ENCODE data around the gene ACR.
"Not testable (repeated sequence)": the region's sequence is repeated elsewhere in the genome, so short reads cannot be mapped to it uniquely, and the experiment has no call there.

Gene ACR

GRCh38 chr22:50756406-50756805 is 18.4 kb downstream of the ACR start:
- not testable (repeated sequence) for ATAC-seq, H3K9me3 Mint-ChIP-seq, H3K27me3 Mint-ChIP-seq, H3K36me3 Mint-ChIP-seq, H3K4me1 Mint-ChIP-seq
- Mint-ChIP-seq H3K27ac (peak overlapping the region; percentile 68), H3K4me3 (peak overlapping the region; percentile 90)

DNA sequence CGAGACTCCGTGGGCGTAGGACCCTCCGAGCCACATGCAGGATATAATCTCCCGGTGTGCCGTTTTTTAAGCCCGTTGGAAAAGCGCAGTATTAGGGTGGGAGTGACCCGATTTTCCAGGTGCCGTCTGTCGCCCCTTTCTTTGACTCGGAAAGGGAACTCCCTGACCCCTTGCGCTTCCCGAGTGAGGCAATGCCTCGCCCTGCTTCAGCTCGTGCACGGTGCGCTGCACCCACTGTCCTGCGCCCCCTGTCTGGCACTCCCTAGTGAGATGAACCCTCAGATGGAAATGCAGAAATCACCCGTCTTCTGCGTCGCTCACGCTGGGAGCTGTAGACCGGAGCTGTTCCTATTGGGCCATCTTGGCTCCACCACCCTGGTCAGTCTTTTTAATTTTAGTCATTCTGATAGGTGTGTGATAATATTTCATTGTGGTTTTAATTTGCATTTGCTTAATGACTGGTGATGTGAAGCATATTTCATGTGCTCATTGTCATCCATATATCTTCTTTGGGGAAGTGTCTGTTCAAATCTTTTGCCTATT is 19.0 kb downstream of the ACR start:
- H3K9me3 Mint-ChIP-seq, H3K36me3 Mint-ChIP-seq, H3K27me3 Mint-ChIP-seq, H3K4me1 Mint-ChIP-seq, ATAC-seq: not testable (repeated sequence)
- peak overlapping the region; percentile 90 for H3K4me3 Mint-ChIP-seq
- peak overlapping the region; percentile 68 for H3K27ac Mint-ChIP-seq

GRCh38 chr22:50759597-50760341 is 21.8 kb downstream of the ACR start:
- not testable (repeated sequence) for H3K27ac Mint-ChIP-seq, H3K4me1 Mint-ChIP-seq, H3K27me3 Mint-ChIP-seq

GRCh38 chr22:50761829-50762228 is 23.8 kb downstream of the ACR start:
- H3K4me1 Mint-ChIP-seq, H3K9me3 Mint-ChIP-seq, H3K36me3 Mint-ChIP-seq, H3K27me3 Mint-ChIP-seq, H3K27ac Mint-ChIP-seq, ATAC-seq, H3K4me3 Mint-ChIP-seq: not testable (repeated sequence)

More at GRCh38 chr22:50759597-50760341, 21.8 kb downstream of the ACR start:
- H3K9me3 Mint-ChIP-seq, H3K36me3 Mint-ChIP-seq, H3K4me3 Mint-ChIP-seq, ATAC-seq: not testable (repeated sequence)

- H3K4me3 Mint-ChIP-seq, H3K9me3 Mint-ChIP-seq, H3K27me3 Mint-ChIP-seq, H3K27ac Mint-ChIP-seq, H3K4me1 Mint-ChIP-seq, H3K36me3 Mint-ChIP-seq, ATAC-seq: not testable (repeated sequence)
Observed at GRCh38 chr22:50764288-50764687, 26.3 kb downstream of the ACR start.

GRCh38 chr22:50775132-50775531 is 37.1 kb downstream of the ACR start:
- not testable (repeated sequence) for H3K4me3 Mint-ChIP-seq, H3K9me3 Mint-ChIP-seq, H3K27ac Mint-ChIP-seq, H3K4me1 Mint-ChIP-seq, H3K27me3 Mint-ChIP-seq
- H3K36me3 Mint-ChIP-seq, result peaks cover 20% of the 10 kb centered on the region
- ATAC-seq, result peak; percentile 36

- H3K27ac Mint-ChIP-seq, H3K4me1 Mint-ChIP-seq, H3K27me3 Mint-ChIP-seq, H3K4me3 Mint-ChIP-seq, ATAC-seq, H3K9me3 Mint-ChIP-seq: not testable (repeated sequence)
- peaks cover 21% of the 10 kb centered on the region for H3K36me3 Mint-ChIP-seq
Observed at GRCh38 chr22:50777631-50778030, 39.6 kb downstream of the ACR start.

GRCh38 chr22:50780244-50780643 is 42.2 kb downstream of the ACR start:
- H3K36me3 Mint-ChIP-seq, result peaks cover 21% of the 10 kb centered on the region
- ATAC-seq, H3K27me3 Mint-ChIP-seq, H3K4me3 Mint-ChIP-seq, H3K9me3 Mint-ChIP-seq, H3K27ac Mint-ChIP-seq: not testable (repeated sequence)
- peaks cover 13% of the 10 kb centered on the region for H3K4me1 Mint-ChIP-seq

- H3K9me3 Mint-ChIP-seq, ATAC-seq, H3K27me3 Mint-ChIP-seq: not testable (repeated sequence)
- Mint-ChIP-seq H3K27ac (peak overlapping the region; percentile 35), H3K36me3 (peaks cover 15% of the 10 kb centered on the region), H3K4me3 (peak overlapping the region; percentile 52), H3K4me1 (peaks cover 13% of the 10 kb centered on the region)
Observed at GRCh38 chr22:50782253-50782652, 44.2 kb downstream of the ACR start.

- H3K27me3 Mint-ChIP-seq, H3K36me3 Mint-ChIP-seq, H3K9me3 Mint-ChIP-seq: not testable (repeated sequence)
- ATAC-seq, result peak; percentile 95
- H3K4me1 Mint-ChIP-seq, result peaks cover 13% of the 10 kb centered on the region
- peak within 1 kb of the TSS; percentile 85 for H3K27ac Mint-ChIP-seq
- H3K4me3 Mint-ChIP-seq, result peak within 1 kb of the TSS; percentile 88
Observed at GRCh38 chr22:50783033-50783879, 45.3 kb downstream of the ACR start, which contains the start of gene RABL2B. RABL2B (minus strand) TSS chr22:50783636; CDS start chr22:50782294, 1,342 bp downstream.

GRCh38 chr22:50783880-50784276 is 45.9 kb downstream of the ACR start:
- H3K9me3 Mint-ChIP-seq, H3K36me3 Mint-ChIP-seq, H3K27me3 Mint-ChIP-seq: not testable (repeated sequence)
- peak overlapping the region; percentile 85 for H3K27ac Mint-ChIP-seq
- peak overlapping the region; percentile 88 for H3K4me3 Mint-ChIP-seq
- ATAC-seq, result peak; percentile 70
- peaks cover 13% of the 10 kb centered on the region for H3K4me1 Mint-ChIP-seq

GRCh38 chr22:50785289-50785688 is 47.3 kb downstream of the ACR start:
- H3K27ac Mint-ChIP-seq, H3K36me3 Mint-ChIP-seq, H3K27me3 Mint-ChIP-seq, H3K9me3 Mint-ChIP-seq, H3K4me3 Mint-ChIP-seq, ATAC-seq: not testable (repeated sequence)
- peaks cover 13% of the 10 kb centered on the region for H3K4me1 Mint-ChIP-seq

GRCh38 chr22:50786936-50787335 is 48.9 kb downstream of the ACR start:
- H3K36me3 Mint-ChIP-seq, ATAC-seq, H3K27ac Mint-ChIP-seq, H3K4me3 Mint-ChIP-seq, H3K9me3 Mint-ChIP-seq, H3K27me3 Mint-ChIP-seq: not testable (repeated sequence)
- H3K4me1 Mint-ChIP-seq, result peaks cover 13% of the 10 kb centered on the region

Measured in stimulated activated memory B cell treated with anti-CD40 and anti-IgM and Interleukin-4, amounts not matched to agents 10 μg/mL and 1 μg/mL and 100 μg/mL, for 72 hours (primary cell).